Spinal cord (tissue), 10 donors: ENCODE data around the gene SNAI3. TPM values are rescaled to one million over a fixed set of nuclear protein-coding genes. Genes with fewer than 3 reads are reported as not detected.

Experiments used
- DNase-seq, 6 donors: peaks; one replicate each; pipeline versions ENCODE4 v3.0.0 to v3.0.0-alpha.2; 2013 to 2015; ENCODE audit warnings: low spot score in 6 of 6, low read depth in 4 of 6
- H3K27ac ChIP-seq: one replicate; pipeline ENCODE4 v1.5.1; 2013; ENCODE audit warnings: low read depth, low read length, control low read depth
- H3K27me3 ChIP-seq: one replicate; pipeline ENCODE4 v1.6.1; 2013; ENCODE audit warnings: low read length; ENCODE audit not compliant: control insufficient read depth, insufficient read depth
- H3K36me3 ChIP-seq: one replicate; pipeline ENCODE4 v1.6.1; 2013; ENCODE audit warnings: low read length; ENCODE audit not compliant: control insufficient read depth, insufficient read depth
- H3K4me1 ChIP-seq: one replicate; pipeline ENCODE4 v1.6.1; 2013; ENCODE audit warnings: low read length; ENCODE audit not compliant: control insufficient read depth, insufficient read depth
- H3K4me3 ChIP-seq: one replicate; pipeline ENCODE4 v1.5.1; 2013; ENCODE audit warnings: low read depth, low read length, control low read depth
- H3K9me3 ChIP-seq: one replicate; pipeline ENCODE4 v1.6.1; 2013; ENCODE audit warnings: low read length; ENCODE audit not compliant: control insufficient read depth, insufficient read depth
- WGBS: methylation state at CpG from one replicate; pipeline ENCODE4 v1.1.5; 2013; ENCODE audit warnings: missing lambda C conversion rate; ENCODE audit not compliant: insufficient coverage; 5-methylcytosine and 5-hydroxymethylcytosine counted together
- long read RNA-seq, 4 donors: transcript quantifications; one replicate each; lab custom pipeline, GENCODE V29; 2026
- polyA plus RNA-seq, 2 donors: library from polyadenylated mRNA; unstranded; fragments of 120-200 nt; gene quantifications; one replicate each; pipeline ENCODE4 v1.2.1, GENCODE V29; 2013; ENCODE audit not compliant: insufficient read length in 2 of 2
- total RNA-seq, 2 donors: library from RNA; depleted of rRNA in 1 of 2; stranded (reverse); fragments of 120-200 nt in 1 of 2; fragments of >200 nt in 1 of 2; gene quantifications; one replicate each; pipeline versions ENCODE4 v1.2.3 to v1.2.4, GENCODE V29; 2013 to 2014
- donor health status: healthy.

The SNAI3 gene
- total RNA-seq (under 1 TPM; 0.30 to 0.33 TPM), polyA plus RNA-seq (1 to 10 TPM; 2.2 TPM)
- long read RNA-seq, donor 1: 0 reads
- long read RNA-seq, donor 2: 0 reads
- long read RNA-seq, donor 3: 0 reads
- long read RNA-seq, donor 4, partial matches to known transcripts: 0 of 1 reads
- long read RNA-seq, donor 4, other reads (novel, unspliced or antisense): 0 of 1 reads

- 5% methylated on average over 65 of the region's 65 CpGs for WGBS
- H3K36me3 ChIP-seq: no peaks in the 10 kb centered on the region
- peaks cover 26% of the 10 kb centered on the region for H3K4me1 ChIP-seq
- H3K9me3 ChIP-seq: no peaks in the 10 kb centered on the region
- peak within 1 kb of the TSS; percentile 24 for H3K4me3 ChIP-seq
- H3K27ac ChIP-seq: no peak within 1 kb of the TSS
- peak in 2 of 6 donors; percentile 55 to 59 for DNase-seq
- peaks cover 56% of the 10 kb centered on the region for H3K27me3 ChIP-seq
These were observed at the start of gene SNAI3 for GRCh38 chr16:88686439-88687253. SNAI3 (minus strand) TSS chr16:88686507; CDS start chr16:88686406, 101 bp downstream.

GRCh38 chr16:88736088-88736487, 49.8 kb upstream of the SNAI3 start:
- Histone ChIP-seq H3K27ac (no peak overlapping the region), H3K36me3 (peaks cover 70% of the 10 kb centered on the region)
- 89% methylated on average over 18 of the region's 21 CpGs for WGBS

GRCh38 chr16:88735616-88736015, 49.3 kb upstream of the SNAI3 start:
- H3K27ac ChIP-seq: no peak overlapping the region
- no peaks in the 10 kb centered on the region for H3K9me3 ChIP-seq
- no peak for DNase-seq
- H3K4me1 ChIP-seq: peaks cover 14% of the 10 kb centered on the region
- WGBS: 82% methylated on average over 10 of the region's 10 CpGs
- H3K27me3 ChIP-seq: no peaks in the 10 kb centered on the region
- H3K36me3 ChIP-seq: peaks cover 66% of the 10 kb centered on the region
- no peak overlapping the region for H3K4me3 ChIP-seq

More at GRCh38 chr16:88736088-88736487, 49.8 kb upstream of the SNAI3 start:
- no peak overlapping the region for H3K4me3 ChIP-seq
- peaks cover 14% of the 10 kb centered on the region for H3K4me1 ChIP-seq
- H3K27me3 ChIP-seq: no peaks in the 10 kb centered on the region
- peak in 1 of 6 donors; percentile 29 for DNase-seq
- no peaks in the 10 kb centered on the region for H3K9me3 ChIP-seq

GRCh38 chr16:88735121-88735520, 48.8 kb upstream of the SNAI3 start:
- Histone ChIP-seq H3K27me3 (no peaks in the 10 kb centered on the region), H3K27ac (no peak overlapping the region), H3K9me3 (no peaks in the 10 kb centered on the region), H3K4me3 (no peak overlapping the region), H3K4me1 (peaks cover 14% of the 10 kb centered on the region), H3K36me3 (peaks cover 63% of the 10 kb centered on the region)
- no peak for DNase-seq
- 92% methylated on average over 16 of the region's 16 CpGs for WGBS

- 87% methylated on average over 23 of the region's 23 CpGs for WGBS
- Histone ChIP-seq H3K9me3 (no peaks in the 10 kb centered on the region), H3K36me3 (peaks cover 57% of the 10 kb centered on the region), H3K4me3 (no peak overlapping the region), H3K27ac (no peak overlapping the region), H3K4me1 (peaks cover 14% of the 10 kb centered on the region), H3K27me3 (no peaks in the 10 kb centered on the region)
- DNase-seq: no peak
These were observed 48.0 kb upstream of the SNAI3 start for GRCh38 chr16:88734361-88734728.

- H3K27ac ChIP-seq: no peak overlapping the region
- H3K36me3 ChIP-seq: peaks cover 54% of the 10 kb centered on the region
- DNase-seq: no peak
- H3K9me3 ChIP-seq: no peaks in the 10 kb centered on the region
- no peak overlapping the region for H3K4me3 ChIP-seq
- H3K4me1 ChIP-seq: peaks cover 14% of the 10 kb centered on the region
- no peaks in the 10 kb centered on the region for H3K27me3 ChIP-seq
- 82% methylated on average over 26 of the region's 27 CpGs for WGBS
These were observed 47.5 kb upstream of the SNAI3 start for GRCh38 chr16:88733630-88734360.

- Histone ChIP-seq H3K27ac (no peak overlapping the region), H3K9me3 (no peaks in the 10 kb centered on the region), H3K4me1 (peaks cover 13% of the 10 kb centered on the region), H3K4me3 (no peak overlapping the region), H3K27me3 (no peaks in the 10 kb centered on the region), H3K36me3 (peaks cover 47% of the 10 kb centered on the region)
- WGBS: 78% methylated on average over 13 of the region's 13 CpGs
- DNase-seq: no peak
These were observed 46.6 kb upstream of the SNAI3 start for GRCh38 chr16:88732961-88733294.

GRCh38 chr16:88732172-88732960, 46.1 kb upstream of the SNAI3 start:
- 76% methylated on average over 30 of the region's 30 CpGs for WGBS
- H3K36me3 ChIP-seq: peaks cover 53% of the 10 kb centered on the region
- peaks cover 8% of the 10 kb centered on the region for H3K4me1 ChIP-seq
- H3K27me3 ChIP-seq: no peaks in the 10 kb centered on the region
- no peaks in the 10 kb centered on the region for H3K9me3 ChIP-seq
- no peak overlapping the region for H3K4me3 ChIP-seq
- no peak for DNase-seq
- H3K27ac ChIP-seq: no peak overlapping the region

GRCh38 chr16:88731699-88732098, 45.4 kb upstream of the SNAI3 start:
- no peaks in the 10 kb centered on the region for H3K27me3 ChIP-seq
- no peak overlapping the region for H3K27ac ChIP-seq
- H3K4me3 ChIP-seq: no peak overlapping the region
- 78% methylated on average over 10 of the region's 15 CpGs for WGBS
- DNase-seq: no peak
- H3K4me1 ChIP-seq: peaks cover 3% of the 10 kb centered on the region
- H3K9me3 ChIP-seq: no peaks in the 10 kb centered on the region
- peaks cover 59% of the 10 kb centered on the region for H3K36me3 ChIP-seq
